Stimulated activated CD8-positive, alpha-beta memory T cell treated with anti-CD3 and anti-CD28 coated beads, Interleukin-7, amount 100 ng/mL, for 48 hours (primary cell): ENCODE measurements around the gene CCT2.

Source experiments
- DNase-seq, 2 donors: peaks; one replicate each; pipeline ENCODE4 v3.0.0-alpha.2; 2020; ENCODE audit warnings: low read depth in 1 of 2; ENCODE audit errors: extremely low read depth in 1 of 2

Gene CCT2

DNA sequence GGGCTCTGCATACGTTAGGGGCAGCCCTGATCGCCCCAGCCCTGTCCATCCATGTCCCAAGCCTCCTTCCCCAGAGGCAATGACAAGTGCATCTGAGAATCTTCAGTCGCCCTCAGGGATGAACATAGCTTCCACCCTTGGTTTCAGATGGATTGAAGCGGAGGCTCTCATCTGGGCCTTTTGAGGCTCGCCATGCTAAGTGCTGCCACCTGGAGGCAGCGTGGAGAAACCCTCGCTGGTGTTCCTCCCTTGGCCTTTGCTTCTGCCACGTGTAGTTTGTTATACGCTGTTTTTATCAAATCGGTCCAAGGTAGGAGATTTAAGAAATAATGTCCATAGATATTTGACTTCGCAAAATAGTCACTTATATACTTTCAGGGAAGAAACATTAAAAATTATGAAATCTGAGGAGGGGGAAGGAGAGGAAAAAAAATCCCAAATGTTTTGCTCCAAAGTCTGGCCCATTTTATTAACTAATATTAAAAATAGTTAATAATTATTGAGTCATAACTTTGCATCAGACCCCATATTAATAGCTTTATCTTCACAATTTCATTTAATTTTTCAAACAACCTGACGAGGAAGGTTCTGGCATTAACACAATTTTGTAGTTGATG is 54.2 kb downstream of the CCT2 start:
- peak; percentile 19 to 47 for DNase-seq

DNA sequence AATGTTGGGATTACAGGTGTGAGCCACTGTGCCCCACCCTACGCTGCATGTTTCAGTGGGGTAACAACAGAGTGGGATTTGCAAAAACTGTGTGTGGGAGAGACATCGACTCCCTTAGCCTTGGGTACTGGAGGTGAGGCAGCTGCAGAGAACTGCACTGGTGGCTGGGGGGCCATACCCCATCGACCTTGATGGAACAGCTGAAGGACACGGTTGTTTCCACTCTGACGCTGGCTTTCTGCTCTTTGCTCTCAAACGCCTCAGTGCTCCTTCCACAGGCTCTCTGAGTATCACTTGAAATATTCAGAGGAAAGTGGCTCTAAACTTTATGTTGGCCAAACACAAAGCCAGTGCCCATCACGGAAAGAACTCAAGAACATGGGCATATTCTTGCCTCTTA is 56.3 kb downstream of the CCT2 start:
- DNase-seq, result no peak

DNA sequence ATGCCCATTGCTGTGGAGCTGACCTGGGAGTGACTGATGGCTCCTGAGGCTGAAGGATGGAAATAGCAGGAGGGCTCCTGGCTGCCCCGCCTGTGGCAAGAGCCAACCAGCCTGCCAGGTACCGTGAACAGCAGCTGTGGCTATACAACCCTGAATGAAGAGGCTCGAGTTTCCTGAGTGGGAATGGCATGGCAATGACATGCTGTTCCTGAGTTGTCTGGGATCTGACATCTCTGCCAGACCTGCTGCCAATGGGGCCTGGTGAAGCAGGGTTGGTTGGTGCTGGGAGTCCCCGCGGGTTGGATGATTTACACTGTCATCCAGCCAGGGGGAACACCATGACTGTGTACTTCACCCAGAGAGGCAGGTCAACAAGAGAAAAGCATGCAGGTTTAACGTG is 57.3 kb downstream of the CCT2 start:
- no peak for DNase-seq

DNA sequence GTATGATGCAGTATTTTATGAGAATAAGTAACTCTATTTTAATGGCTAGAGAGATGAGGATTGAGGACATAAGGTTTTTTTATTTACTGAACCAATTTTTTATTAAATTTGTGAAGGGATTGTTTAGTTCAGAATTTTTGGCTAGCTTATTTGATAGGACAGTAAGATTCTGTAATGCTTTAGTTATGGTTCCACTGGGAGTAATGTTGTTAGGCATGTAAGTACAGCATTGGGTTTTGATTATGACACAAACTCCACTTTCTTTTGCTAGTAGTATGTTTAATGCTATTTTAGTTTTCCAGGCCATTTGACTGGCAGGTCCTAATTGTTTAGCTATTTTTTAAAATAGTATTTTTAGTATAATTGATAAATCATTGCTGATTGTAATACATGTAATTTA is 59.3 kb downstream of the CCT2 start:
- DNase-seq, result no peak

DNA sequence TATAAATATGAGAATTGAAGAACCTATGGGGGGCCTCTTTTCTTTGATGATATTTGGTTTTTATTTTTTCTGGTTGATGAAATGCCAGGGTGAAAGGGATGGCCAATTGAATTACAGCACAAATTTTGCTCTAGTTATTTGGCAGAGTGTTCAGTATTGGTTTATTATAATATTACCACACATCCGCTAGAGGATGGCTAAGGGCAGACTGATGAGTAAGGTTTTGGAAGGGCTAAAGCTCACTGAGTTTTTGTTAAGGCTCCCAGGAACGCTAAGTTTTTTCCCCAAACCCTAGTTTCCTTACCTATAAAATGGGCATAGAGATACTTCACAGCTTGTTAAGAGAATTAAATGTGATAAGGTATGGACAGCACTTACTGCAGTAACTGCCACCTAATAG is 59.8 kb downstream of the CCT2 start:
- DNase-seq, result no peak

DNA sequence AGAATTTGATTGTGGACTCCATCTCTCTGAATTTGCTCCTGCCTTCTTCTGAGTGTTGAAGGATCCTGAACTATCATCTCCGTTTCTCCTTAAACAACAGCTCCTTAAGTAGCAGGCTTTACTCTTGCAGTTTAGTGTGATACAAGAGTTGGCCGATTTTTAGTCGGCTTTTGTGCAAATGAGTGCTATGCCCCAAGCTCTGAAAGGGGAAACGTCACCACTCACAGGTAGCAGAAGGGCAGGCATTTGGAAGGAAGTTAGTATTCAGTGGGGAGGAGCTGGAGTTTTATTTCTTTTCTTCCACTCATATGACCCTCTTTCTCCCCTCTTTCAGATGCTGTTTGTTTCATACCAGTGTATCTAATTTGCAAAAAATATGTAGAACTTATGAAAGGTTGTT is 61.9 kb downstream of the CCT2 start:
- no peak for DNase-seq

DNA sequence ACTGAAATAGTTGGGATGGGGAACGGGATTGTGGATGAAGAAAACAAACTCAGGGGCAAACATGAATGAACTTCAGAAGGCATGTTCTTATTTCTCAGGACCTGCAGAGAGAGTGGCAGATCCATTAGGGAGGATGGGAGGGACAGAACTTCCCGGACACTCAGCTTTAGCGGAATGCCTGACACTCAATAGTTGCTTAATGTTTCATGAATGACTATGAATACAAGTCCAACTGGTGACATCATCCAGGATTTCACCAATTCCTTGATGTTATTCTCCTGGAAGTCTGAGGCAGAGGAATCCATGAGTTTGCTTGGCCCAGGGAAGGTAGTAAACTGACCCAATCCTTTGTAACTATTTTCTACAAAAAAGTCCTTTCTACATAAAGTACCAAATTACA is 63.2 kb downstream of the CCT2 start:
- no peak for DNase-seq

DNA sequence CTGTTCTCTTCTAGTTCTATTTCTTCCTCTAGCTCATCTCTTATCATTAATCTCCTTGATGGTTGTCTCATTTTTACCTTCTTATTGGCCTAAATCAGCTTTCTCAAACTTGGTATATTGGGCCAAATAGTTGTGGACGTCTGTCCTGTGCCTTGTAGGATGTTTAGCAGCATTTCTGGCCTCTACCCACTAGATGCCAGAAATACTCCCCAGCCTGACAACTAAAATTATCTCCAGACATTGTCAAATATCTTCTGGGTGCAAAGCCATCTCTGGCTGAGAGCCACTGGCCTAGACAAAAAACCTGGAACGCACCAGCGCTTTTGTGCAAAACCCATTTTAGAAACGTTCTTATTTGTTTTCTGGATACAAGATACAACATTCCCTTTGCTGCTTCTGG is 64.3 kb downstream of the CCT2 start:
- DNase-seq, result no peak
